ENCODE measurements around the gene COL4A1.

Gene COL4A1

GRCh38 chr13:110125157-110125556 is 181.8 kb downstream of the COL4A1 start:
- H3K36me3 ChIP-seq (replicated peaks; ENCODE audit: insufficient read depth, low read length), result no peaks in the 10 kb centered on the region
- no peak for DNase-seq
- H3K27me3 ChIP-seq (replicated peaks; ENCODE audit: insufficient read depth, low read length), result no peaks in the 10 kb centered on the region
- H3K4me3 ChIP-seq (ENCODE audit: low read length), result no peak overlapping the region
- H3K9me3 ChIP-seq (replicated peaks; ENCODE audit: insufficient read depth, low read length), result no peaks in the 10 kb centered on the region
- no peak overlapping the region for H3K4me2 ChIP-seq (ENCODE audit: low read depth, low read length)
- no peaks in the 10 kb centered on the region for H4K20me1 ChIP-seq (ENCODE audit: insufficient read depth, low read length)
- no peak overlapping the region for H3K9ac ChIP-seq (ENCODE audit: low read length)
- no peaks in the 10 kb centered on the region for H3F3A ChIP-seq (ENCODE audit: insufficient read depth, low read length)
- H3K4me1 ChIP-seq (ENCODE audit: low read length), result no peaks in the 10 kb centered on the region
- no peaks in the 10 kb centered on the region for H3K79me2 ChIP-seq (ENCODE audit: low read length)
- H2AFZ ChIP-seq (ENCODE audit: low read length), result no peak overlapping the region
- no peak for TF ChIP-seq EZH2phosphoT487 (IDR thresholded peaks at IDR 0.05; ENCODE audit: low read length)
- TF ChIP-seq, protein P1, sequence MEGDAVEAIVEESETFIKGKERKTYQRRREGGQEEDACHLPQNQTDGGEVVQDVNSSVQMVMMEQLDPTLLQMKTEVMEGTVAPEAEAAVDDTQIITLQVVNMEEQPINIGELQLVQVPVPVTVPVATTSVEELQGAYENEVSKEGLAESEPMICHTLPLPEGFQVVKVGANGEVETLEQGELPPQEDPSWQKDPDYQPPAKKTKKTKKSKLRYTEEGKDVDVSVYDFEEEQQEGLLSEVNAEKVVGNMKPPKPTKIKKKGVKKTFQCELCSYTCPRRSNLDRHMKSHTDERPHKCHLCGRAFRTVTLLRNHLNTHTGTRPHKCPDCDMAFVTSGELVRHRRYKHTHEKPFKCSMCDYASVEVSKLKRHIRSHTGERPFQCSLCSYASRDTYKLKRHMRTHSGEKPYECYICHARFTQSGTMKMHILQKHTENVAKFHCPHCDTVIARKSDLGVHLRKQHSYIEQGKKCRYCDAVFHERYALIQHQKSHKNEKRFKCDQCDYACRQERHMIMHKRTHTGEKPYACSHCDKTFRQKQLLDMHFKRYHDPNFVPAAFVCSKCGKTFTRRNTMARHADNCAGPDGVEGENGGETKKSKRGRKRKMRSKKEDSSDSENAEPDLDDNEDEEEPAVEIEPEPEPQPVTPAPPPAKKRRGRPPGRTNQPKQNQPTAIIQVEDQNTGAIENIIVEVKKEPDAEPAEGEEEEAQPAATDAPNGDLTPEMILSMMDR (IDR thresholded peaks at IDR 0.05; ENCODE audit: low read length), result no peak
- TF ChIP-seq EZH2 (optimal IDR thresholded peaks at IDR 0.05; ENCODE audit: low read depth, low read length), result no peak
- no peaks in the 10 kb centered on the region for H3K9me2 ChIP-seq (replicated peaks; ENCODE audit: insufficient read depth, low read length)
- no peak overlapping the region for H3K27ac ChIP-seq (ENCODE audit: low read length)

DNA sequence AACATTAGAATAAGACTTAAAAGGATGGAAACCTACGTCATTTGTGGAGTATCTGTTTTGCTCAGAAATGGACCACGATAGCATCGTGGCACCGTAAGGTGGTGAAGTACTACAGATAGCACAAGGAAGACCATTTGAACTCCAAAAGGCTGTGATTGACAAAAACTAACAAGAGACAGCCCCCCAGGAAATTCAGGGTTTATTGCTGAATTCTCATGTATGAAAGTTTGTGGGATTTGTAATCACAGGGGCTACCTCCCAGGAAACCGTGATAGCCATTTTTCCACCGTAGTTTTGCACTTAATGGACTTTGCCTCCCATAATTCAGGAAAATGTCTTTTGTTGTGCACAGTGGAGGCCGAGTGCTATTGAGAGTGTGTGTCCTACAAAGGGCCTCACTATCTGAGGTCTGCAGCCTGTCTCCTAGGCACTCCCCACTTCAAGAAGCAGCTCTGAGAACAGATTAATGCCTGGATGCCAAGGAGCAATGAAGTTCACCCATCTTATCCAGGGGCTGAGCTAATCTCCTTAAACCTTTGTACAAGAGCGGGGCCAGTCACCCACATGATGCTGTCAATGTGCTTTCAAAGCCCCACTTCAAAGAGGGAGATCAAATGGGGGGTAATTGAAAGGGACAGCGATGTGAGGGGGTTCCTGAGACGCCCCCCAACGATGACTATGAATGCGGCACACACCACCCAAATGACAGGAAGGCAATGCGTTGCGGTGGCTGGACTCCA is 182.6 kb downstream of the COL4A1 start:
- Histone ChIP-seq H3K36me3 (replicated peaks; ENCODE audit: insufficient read depth, low read length) (no peaks in the 10 kb centered on the region), H2AFZ (ENCODE audit: low read length) (no peak overlapping the region), H3K4me1 (ENCODE audit: low read length) (no peaks in the 10 kb centered on the region), H3K9me2 (replicated peaks; ENCODE audit: insufficient read depth, low read length) (no peaks in the 10 kb centered on the region), H3F3A (ENCODE audit: insufficient read depth, low read length) (no peaks in the 10 kb centered on the region), H4K20me1 (ENCODE audit: insufficient read depth, low read length) (no peaks in the 10 kb centered on the region), H3K79me2 (ENCODE audit: low read length) (no peaks in the 10 kb centered on the region), H3K9me3 (replicated peaks; ENCODE audit: insufficient read depth, low read length) (no peaks in the 10 kb centered on the region), H3K4me3 (ENCODE audit: low read length) (no peak overlapping the region), H3K4me2 (ENCODE audit: low read depth, low read length) (no peak overlapping the region), H3K9ac (ENCODE audit: low read length) (no peak overlapping the region), H3K27ac (ENCODE audit: low read length) (no peak overlapping the region), H3K27me3 (replicated peaks; ENCODE audit: insufficient read depth, low read length) (no peaks in the 10 kb centered on the region)
- DNase-seq, result no peak
- TF ChIP-seq, protein P1 (IDR thresholded peaks at IDR 0.05; ENCODE audit: low read length), result no peak
- no peak for TF ChIP-seq EZH2 (optimal IDR thresholded peaks at IDR 0.05; ENCODE audit: low read depth, low read length)
- TF ChIP-seq EZH2phosphoT487 (IDR thresholded peaks at IDR 0.05; ENCODE audit: low read length), result no peak

DNA sequence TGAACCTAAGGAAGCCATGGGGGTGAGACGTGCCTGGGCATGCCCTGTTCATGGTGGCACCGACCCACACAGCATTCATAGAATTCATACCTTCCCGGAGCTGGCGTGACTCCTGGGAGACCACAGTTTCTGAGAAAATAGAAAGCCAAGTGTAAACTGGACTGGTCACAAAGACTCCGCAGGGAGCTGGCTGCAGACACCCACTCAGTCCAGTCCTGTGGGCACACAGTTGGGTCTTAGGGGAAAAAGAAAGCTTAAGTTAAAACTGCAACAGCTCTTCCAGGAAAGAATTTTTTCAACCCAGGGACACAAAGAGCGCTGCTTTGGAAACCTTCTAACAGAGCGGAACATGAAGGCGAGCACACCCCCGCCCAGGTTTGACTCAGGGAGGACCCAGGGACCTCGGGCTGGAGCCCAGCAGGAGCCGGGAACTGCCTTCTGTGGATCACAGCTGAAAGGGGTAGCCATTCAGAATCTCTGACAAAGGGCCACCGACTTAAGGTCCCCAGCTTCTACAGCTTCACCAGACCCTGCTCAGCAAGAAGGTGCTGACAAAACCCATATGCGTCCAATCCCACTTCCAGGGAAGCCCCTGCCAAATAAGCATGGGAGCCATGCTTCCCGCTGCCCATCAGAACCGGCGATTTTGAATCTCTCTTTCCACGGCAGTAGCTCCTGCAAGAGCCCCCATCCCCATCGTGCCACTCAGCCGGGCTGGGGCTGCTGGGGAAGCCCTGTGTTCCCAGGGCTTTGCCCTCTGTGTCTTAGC is 183.7 kb downstream of the COL4A1 start:
- Histone ChIP-seq H3K27ac (ENCODE audit: low read length) (no peak overlapping the region), H3K9me2 (replicated peaks; ENCODE audit: insufficient read depth, low read length) (no peaks in the 10 kb centered on the region), H4K20me1 (ENCODE audit: insufficient read depth, low read length) (no peaks in the 10 kb centered on the region), H3K9me3 (replicated peaks; ENCODE audit: insufficient read depth, low read length) (no peaks in the 10 kb centered on the region), H3K36me3 (replicated peaks; ENCODE audit: insufficient read depth, low read length) (no peaks in the 10 kb centered on the region), H3K27me3 (replicated peaks; ENCODE audit: insufficient read depth, low read length) (no peaks in the 10 kb centered on the region), H2AFZ (ENCODE audit: low read length) (no peak overlapping the region), H3K9ac (ENCODE audit: low read length) (no peak overlapping the region), H3K4me3 (ENCODE audit: low read length) (no peak overlapping the region), H3F3A (ENCODE audit: insufficient read depth, low read length) (no peaks in the 10 kb centered on the region), H3K4me1 (ENCODE audit: low read length) (no peaks in the 10 kb centered on the region), H3K4me2 (ENCODE audit: low read depth, low read length) (no peak overlapping the region), H3K79me2 (ENCODE audit: low read length) (no peaks in the 10 kb centered on the region)
- TF ChIP-seq EZH2 (optimal IDR thresholded peaks at IDR 0.05; ENCODE audit: low read depth, low read length) (no peak), EZH2phosphoT487 (IDR thresholded peaks at IDR 0.05; ENCODE audit: low read length) (no peak)
- TF ChIP-seq, protein P1 (IDR thresholded peaks at IDR 0.05; ENCODE audit: low read length), result no peak
- no peak for DNase-seq

Measured in MM.1S (cell line).